Measurements from ENCODE around the gene FAM124A. TPM values are rescaled to one million over a fixed set of nuclear protein-coding genes. Genes with fewer than 3 reads are reported as not detected.

The FAM124A gene
- total RNA-seq (1.9 TPM), polyA plus RNA-seq (5.9 TPM)

DNA sequence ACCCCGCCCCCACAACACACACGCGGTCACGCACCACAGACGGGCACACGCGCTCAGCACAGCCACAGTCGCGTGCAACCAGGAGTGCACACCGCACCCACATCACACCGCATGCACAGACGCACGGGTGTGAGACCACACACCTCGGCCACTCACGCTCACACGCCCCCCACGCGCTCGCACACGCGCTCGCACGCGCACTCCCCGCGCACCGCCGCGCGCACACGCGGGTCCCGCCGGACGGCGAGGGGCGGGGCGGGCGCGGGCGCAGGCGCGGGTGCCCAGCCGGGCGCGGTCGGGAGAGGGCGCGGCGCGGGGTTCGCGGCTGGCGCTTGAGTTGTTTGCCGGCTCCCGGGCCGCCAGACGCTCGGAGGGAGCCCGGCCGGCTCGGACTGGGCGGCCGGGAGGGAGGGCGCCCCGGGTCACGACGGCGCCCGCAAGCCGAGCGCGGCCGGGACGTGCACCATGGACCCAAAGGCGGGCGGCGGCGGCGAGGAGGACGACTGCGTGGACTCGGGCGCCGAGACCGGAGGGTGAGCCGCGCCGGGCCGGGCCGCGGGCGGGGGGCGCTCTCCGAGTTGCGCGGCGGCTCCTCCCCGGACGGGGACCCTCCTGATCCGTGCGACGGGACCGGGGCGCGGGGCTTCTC, at the start of gene FAM124A:
Gene FAM124A, plus strand, starts transcription at position 362 of the 649 bp plus-strand sequence. Its CDS starts 104 bp downstream, at position 466.
- WGBS: under 1% methylated on average over 106 of the region's 106 CpGs
- Histone ChIP-seq H3K27ac (ENCODE audit: low read depth) (no peak within 1 kb of the TSS), H3K4me3 (ENCODE audit: low read depth, low read length) (peak within 1 kb of the TSS; percentile 73), H3K36me3 (ENCODE audit: insufficient read depth) (no peaks in the 10 kb centered on the region), H3K4me1 (ENCODE audit: insufficient read depth) (no peaks in the 10 kb centered on the region)
- DNase-seq (ENCODE audit: extremely low spot score): no peak

DNA sequence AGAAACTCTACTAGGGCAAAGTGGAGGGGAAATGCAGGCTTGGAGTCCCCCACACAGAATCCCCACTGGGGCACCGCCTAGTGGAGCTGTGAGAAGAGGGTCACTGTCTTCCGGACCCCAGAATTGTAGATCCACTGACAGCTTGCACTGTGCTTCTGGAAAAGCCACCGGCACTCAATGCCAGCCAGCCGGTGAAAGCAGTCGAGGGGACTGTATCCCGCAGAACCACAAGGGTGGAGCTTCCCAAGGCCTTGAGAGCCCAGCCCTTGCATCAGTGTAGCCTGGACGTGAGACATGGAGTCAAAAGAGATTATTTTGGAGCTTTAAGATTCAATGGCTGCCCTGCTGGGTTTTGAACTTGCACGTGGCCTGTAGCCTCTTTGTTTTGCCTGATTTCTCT, 47.2 kb upstream of the FAM124A start:
- Histone ChIP-seq H3K27ac (ENCODE audit: low read depth) (no peak overlapping the region), H3K4me1 (ENCODE audit: insufficient read depth) (no peaks in the 10 kb centered on the region), H3K36me3 (ENCODE audit: insufficient read depth) (no peaks in the 10 kb centered on the region), H3K4me3 (ENCODE audit: low read depth, low read length) (no peak overlapping the region)
- WGBS: 92% methylated on average over 8 of the region's 8 CpGs
- DNase-seq (ENCODE audit: extremely low spot score): no peak

DNA sequence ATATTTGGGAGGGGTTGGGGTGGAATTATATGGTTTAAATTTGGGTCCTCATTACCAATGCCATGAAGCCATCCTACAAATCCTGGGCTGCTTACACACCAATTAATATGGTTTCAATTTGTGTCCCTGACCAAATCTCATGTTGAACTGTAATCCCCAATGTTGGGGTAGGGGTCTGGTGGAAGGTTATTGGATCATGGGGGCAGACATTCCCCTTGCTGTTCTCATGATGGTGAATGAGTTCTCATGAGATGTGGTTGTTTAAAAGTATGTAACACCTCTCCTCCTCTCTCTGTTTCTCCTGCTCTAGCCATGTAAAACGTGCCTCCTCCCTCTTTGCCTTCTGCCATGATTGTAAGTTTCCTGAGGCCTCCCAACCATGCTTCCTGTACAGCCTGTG, 46.6 kb upstream of the FAM124A start:
- Histone ChIP-seq H3K4me3 (ENCODE audit: low read depth, low read length) (no peak overlapping the region), H3K4me1 (ENCODE audit: insufficient read depth) (no peaks in the 10 kb centered on the region), H3K36me3 (ENCODE audit: insufficient read depth) (no peaks in the 10 kb centered on the region), H3K27ac (ENCODE audit: low read depth) (no peak overlapping the region)
- DNase-seq (ENCODE audit: extremely low spot score): no peak
- 64% methylated on average over 1 of the region's 1 CpG for WGBS

- Histone ChIP-seq H3K27ac (ENCODE audit: low read depth) (no peak overlapping the region), H3K4me1 (ENCODE audit: insufficient read depth) (no peaks in the 10 kb centered on the region), H3K4me3 (ENCODE audit: low read depth, low read length) (no peak overlapping the region), H3K36me3 (ENCODE audit: insufficient read depth) (no peaks in the 10 kb centered on the region)
- 95% methylated on average over 1 of the region's 1 CpG for WGBS
- no peak for DNase-seq (ENCODE audit: extremely low spot score)
Observed at GRCh38 chr13:51177188-51177587, 45.0 kb upstream of the FAM124A start.

DNA sequence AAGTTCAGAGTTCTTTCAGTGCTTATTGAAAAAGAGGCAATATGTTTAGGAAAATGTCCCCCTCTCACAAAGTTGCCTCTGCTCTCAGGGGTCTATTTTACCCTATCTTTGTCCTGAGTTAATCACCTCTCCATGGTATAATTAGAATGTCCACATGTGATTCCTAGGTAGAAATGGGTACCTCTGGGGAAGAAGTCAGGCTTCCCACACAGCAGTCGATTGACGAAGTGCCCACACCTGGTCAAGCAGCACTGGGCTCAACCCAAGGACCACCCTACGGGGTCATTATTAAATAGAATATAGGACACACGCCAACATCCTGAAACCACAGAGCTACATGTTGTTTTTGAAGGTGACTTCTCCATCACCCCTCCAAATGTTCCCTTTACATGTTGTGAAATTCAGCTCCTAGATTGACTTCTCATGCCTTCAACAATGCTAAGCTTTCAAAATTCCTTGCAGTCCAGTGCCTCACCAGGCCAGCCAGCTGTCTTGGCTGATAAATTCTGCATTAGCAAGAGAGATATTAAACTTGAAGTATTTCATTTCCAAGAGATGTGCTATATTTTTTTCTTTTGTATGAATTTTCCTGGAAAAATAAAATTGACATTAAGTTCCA, 43.6 kb upstream of the FAM124A start:
- H3K4me3 ChIP-seq (ENCODE audit: low read depth, low read length): no peak overlapping the region
- H3K27ac ChIP-seq (ENCODE audit: low read depth): no peak overlapping the region
- H3K36me3 ChIP-seq (ENCODE audit: insufficient read depth): no peaks in the 10 kb centered on the region
- WGBS: 91% methylated on average over 4 of the region's 4 CpGs
- no peak for DNase-seq (ENCODE audit: extremely low spot score)
- H3K4me1 ChIP-seq (ENCODE audit: insufficient read depth): no peaks in the 10 kb centered on the region

DNA sequence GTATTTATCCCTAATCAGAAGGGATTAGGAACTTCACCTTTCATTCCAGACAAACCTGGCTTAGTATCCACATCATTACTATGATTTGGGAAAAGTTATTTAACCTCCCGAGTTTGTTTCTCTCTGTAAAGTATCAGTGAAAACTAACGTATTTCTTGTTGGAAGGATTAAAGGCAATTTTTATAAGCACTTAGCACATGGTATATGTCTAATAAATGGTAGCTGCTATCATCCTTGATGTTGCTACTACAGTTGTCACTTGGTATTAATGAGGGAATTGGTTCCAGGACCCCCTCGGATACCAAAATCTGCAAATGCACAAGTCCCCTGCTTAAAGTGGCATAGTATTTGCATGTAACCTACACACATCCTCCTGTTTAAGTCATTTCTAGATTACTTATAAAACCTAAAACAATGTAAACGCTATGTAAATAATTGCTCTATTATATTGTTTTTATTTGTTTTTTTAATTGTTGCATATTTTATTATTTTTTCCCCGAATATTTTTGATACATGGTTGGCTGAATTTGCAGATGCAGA, 42.7 kb upstream of the FAM124A start:
- Histone ChIP-seq H3K36me3 (ENCODE audit: insufficient read depth) (no peaks in the 10 kb centered on the region), H3K4me3 (ENCODE audit: low read depth, low read length) (no peak overlapping the region), H3K27ac (ENCODE audit: low read depth) (no peak overlapping the region), H3K4me1 (ENCODE audit: insufficient read depth) (no peaks in the 10 kb centered on the region)
- no peak for DNase-seq (ENCODE audit: extremely low spot score)
- 77% methylated on average over 5 of the region's 5 CpGs for WGBS

GRCh38 chr13:51180853-51181511, 41.2 kb upstream of the FAM124A start:
- no peak for DNase-seq (ENCODE audit: extremely low spot score)
- WGBS: 41% methylated on average over 2 of the region's 2 CpGs
- no peaks in the 10 kb centered on the region for H3K4me1 ChIP-seq (ENCODE audit: insufficient read depth)
- H3K4me3 ChIP-seq (ENCODE audit: low read depth, low read length): no peak overlapping the region
- no peaks in the 10 kb centered on the region for H3K36me3 ChIP-seq (ENCODE audit: insufficient read depth)
- H3K27ac ChIP-seq (ENCODE audit: low read depth): no peak overlapping the region

GRCh38 chr13:51181786-51182383, 40.3 kb upstream of the FAM124A start:
- Histone ChIP-seq H3K36me3 (ENCODE audit: insufficient read depth) (no peaks in the 10 kb centered on the region), H3K4me3 (ENCODE audit: low read depth, low read length) (no peak overlapping the region), H3K27ac (ENCODE audit: low read depth) (no peak overlapping the region), H3K4me1 (ENCODE audit: insufficient read depth) (no peaks in the 10 kb centered on the region)
- 59% methylated on average over 4 of the region's 4 CpGs for WGBS
- no peak for DNase-seq (ENCODE audit: extremely low spot score)

DNA sequence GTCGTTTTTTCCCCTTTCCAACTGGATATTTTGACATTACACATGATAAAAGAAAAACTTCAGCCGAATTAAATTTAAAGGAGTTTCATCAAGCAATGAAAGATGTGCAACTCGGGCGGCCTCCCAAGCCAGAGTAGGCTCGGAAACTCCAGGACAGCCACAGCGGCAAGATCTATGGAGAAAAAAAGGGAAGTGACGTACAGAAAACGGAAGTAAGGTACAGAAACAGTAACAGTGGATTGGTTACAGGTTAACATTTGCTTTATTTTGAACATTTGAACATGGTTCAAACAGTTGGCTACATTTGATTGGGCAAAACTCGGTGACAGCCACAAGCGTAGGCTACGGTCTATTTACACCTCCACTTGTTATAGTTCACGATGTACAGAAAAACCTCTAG, 30.5 kb upstream of the FAM124A start:
- 92% methylated on average over 12 of the region's 12 CpGs for WGBS
- Histone ChIP-seq H3K4me1 (ENCODE audit: insufficient read depth) (no peaks in the 10 kb centered on the region), H3K36me3 (ENCODE audit: insufficient read depth) (no peaks in the 10 kb centered on the region), H3K27ac (ENCODE audit: low read depth) (no peak overlapping the region), H3K4me3 (ENCODE audit: low read depth, low read length) (no peak overlapping the region)
- no peak for DNase-seq (ENCODE audit: extremely low spot score)

DNA sequence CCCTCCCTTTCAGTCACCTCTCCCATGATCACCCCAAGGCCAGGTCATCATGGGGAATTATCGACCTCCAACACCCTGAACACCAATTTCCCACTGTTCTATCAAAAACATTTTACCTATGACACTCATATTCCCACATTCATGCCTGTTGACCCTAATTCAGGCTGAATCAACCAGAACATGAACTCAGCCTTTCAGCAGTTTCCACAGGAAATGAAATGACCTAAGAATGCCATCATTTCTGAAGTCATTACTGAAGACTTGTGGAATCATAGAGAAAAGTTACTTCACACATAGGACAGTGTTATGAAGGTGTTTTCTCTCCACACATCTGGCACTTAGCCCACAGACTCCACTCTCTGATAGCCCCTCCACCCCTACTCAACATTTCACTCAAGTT, 29.9 kb upstream of the FAM124A start:
- WGBS: 83% methylated on average over 1 of the region's 1 CpG
- Histone ChIP-seq H3K36me3 (ENCODE audit: insufficient read depth) (no peaks in the 10 kb centered on the region), H3K4me3 (ENCODE audit: low read depth, low read length) (no peak overlapping the region), H3K27ac (ENCODE audit: low read depth) (no peak overlapping the region), H3K4me1 (ENCODE audit: insufficient read depth) (no peaks in the 10 kb centered on the region)
- DNase-seq (ENCODE audit: extremely low spot score): no peak

GRCh38 chr13:51193387-51193786, 28.8 kb upstream of the FAM124A start:
- no peaks in the 10 kb centered on the region for H3K4me1 ChIP-seq (ENCODE audit: insufficient read depth)
- H3K4me3 ChIP-seq (ENCODE audit: low read depth, low read length): no peak overlapping the region
- no peak for DNase-seq (ENCODE audit: extremely low spot score)
- WGBS: 66% methylated on average over 2 of the region's 2 CpGs
- H3K36me3 ChIP-seq (ENCODE audit: insufficient read depth): no peaks in the 10 kb centered on the region
- H3K27ac ChIP-seq (ENCODE audit: low read depth): no peak overlapping the region

DNA sequence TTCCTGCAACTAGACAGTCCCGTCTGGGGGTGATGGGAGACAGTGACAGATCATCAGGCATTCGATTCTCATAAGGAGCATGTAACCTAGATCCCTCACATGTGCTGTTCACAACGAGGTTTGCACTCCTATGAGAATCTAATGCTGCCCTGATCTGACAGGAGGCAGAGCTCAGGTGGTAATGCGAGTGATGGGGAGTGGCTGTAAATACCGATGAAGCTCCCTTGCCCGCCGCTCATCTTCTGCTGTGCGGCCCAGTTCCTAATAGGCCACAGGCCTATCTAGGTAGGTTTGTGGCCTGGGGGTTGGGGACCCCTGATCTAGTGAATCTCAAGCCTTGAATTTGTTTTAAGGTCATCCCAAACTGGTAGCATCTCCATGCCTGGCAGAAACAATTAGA, 27.3 kb upstream of the FAM124A start:
- H3K36me3 ChIP-seq (ENCODE audit: insufficient read depth): no peaks in the 10 kb centered on the region
- 91% methylated on average over 8 of the region's 8 CpGs for WGBS
- no peak for DNase-seq (ENCODE audit: extremely low spot score)
- no peak overlapping the region for H3K27ac ChIP-seq (ENCODE audit: low read depth)
- no peaks in the 10 kb centered on the region for H3K4me1 ChIP-seq (ENCODE audit: insufficient read depth)
- H3K4me3 ChIP-seq (ENCODE audit: low read depth, low read length): no peak overlapping the region

GRCh38 chr13:51201886-51202285, 20.3 kb upstream of the FAM124A start:
- Histone ChIP-seq H3K4me3 (ENCODE audit: low read depth, low read length) (no peak overlapping the region), H3K27ac (ENCODE audit: low read depth) (no peak overlapping the region), H3K4me1 (ENCODE audit: insufficient read depth) (no peaks in the 10 kb centered on the region), H3K36me3 (ENCODE audit: insufficient read depth) (no peaks in the 10 kb centered on the region)
- DNase-seq (ENCODE audit: extremely low spot score): no peak
- WGBS: 66% methylated on average over 2 of the region's 2 CpGs

Data from urinary bladder (tissue), 4 donors.